Esophagus squamous epithelium (tissue), 5 donors: ENCODE measurements around the gene OGA. TPM values are rescaled to one million over a fixed set of nuclear protein-coding genes. Genes with fewer than 3 reads are reported as not detected.
"Not testable (repeated sequence)": the region's sequence is repeated elsewhere in the genome, so short reads cannot be mapped to it uniquely, and the experiment has no call there.

ENCODE experiments used
- DNase-seq: peaks from one replicate; lab custom pipeline; 2025; lab: John Stamatoyannopoulos, UW
- H3K27ac ChIP-seq, 4 donors: fragments of 200-600 bp; sonication (generic); one replicate each; pipeline ENCODE4 v1.5.1; 2016 to 2019; ENCODE audit warnings: mild to moderate bottlenecking in 1 of 4
- H3K27me3 ChIP-seq, 4 donors: fragments of 200-600 bp; sonication (generic); 1 replicate in 3 of 4; 2 replicates in 1 of 4; pipeline versions ENCODE4 v1.5.1 to v1.6.0; 2017 to 2021; ENCODE audit warnings: antibody characterized with exemption in 1 of 4
- H3K36me3 ChIP-seq, 3 donors: fragments of 200-600 bp; sonication (generic); one replicate each; pipeline ENCODE4 v1.5.1; 2016 to 2019
- H3K4me1 ChIP-seq, 3 donors: fragments of 200-600 bp; sonication (generic); one replicate each; pipeline ENCODE4 v1.5.1; 2017 to 2019
- H3K4me3 ChIP-seq, 4 donors: fragments of 200-600 bp; sonication (generic); 1 replicate in 3 of 4; 2 replicates in 1 of 4; pipeline ENCODE4 v1.5.1; 2016 to 2019; ENCODE audit warnings: mild to moderate bottlenecking in 2 of 4, moderate library complexity in 1 of 4
- H3K9me3 ChIP-seq, 3 donors: fragments of 200-600 bp; sonication (generic); one replicate each; pipeline ENCODE4 v1.5.1; 2016 to 2019
- POLR2A ChIP-seq, 4 donors: fragments of 450-650 bp; IDR thresholded peaks; one replicate each; pipeline ENCODE4 v1.6.1; 2017; ENCODE audit warnings: antibody characterized with exemption in 4 of 4, mild to moderate bottlenecking in 4 of 4, moderate library complexity in 3 of 4
- WGBS, 2 donors: methylation state at CpG; one replicate each; pipeline ENCODE4 v1.1.5; 2018; 5-methylcytosine and 5-hydroxymethylcytosine counted together
- intact Hi-C: fragments of 100-400 bp; cut with DNase I; formaldehyde crosslinking; loops from one replicate; pipeline ENCODE4 v1.15.0; 2022
- total RNA-seq, 4 donors: library from RNA; depleted of rRNA; stranded (reverse); fragments of >200 nt; gene quantifications; one replicate each; pipeline ENCODE4 v1.1.0, GENCODE V29; 2016
- TF ChIP-seq, protein P1 (sequence below), 6 experiments: fragments of 450-650 bp in 4 of 6; fragments of 200-600 bp in 2 of 6; sonication (generic) in 2 of 6; IDR thresholded peaks; one replicate each; pipeline ENCODE4 v1.5.1; 2016 to 2019; ENCODE audit warnings: antibody characterized with exemption in 6 of 6, mild to moderate bottlenecking in 4 of 6, moderate library complexity in 4 of 6
- donor health status: DM: yes; HTN: yes; CAD: no.

The OGA gene
- total RNA-seq, 4 donors from 2014 or later: 44.2 to 121 (median 60.7) TPM

DNA sequence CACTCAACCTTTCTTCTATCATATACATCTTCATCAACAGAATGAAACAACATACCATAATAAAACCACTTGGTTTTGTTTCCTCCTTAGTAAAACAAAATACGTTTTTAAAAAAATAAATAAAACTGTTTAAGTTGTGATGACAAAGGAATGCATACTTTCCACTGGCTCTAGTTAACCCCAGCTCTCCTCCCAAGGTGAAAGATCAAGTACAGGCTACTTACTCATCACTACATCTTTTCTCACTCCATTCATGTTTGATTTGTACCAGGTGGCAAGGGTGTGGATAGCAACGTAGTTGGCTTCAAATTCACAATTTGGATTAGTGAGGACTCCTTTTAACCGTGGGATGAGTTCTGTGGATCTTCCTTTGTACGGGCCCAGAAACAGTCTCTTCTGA is 14.7 kb downstream of the OGA start:
- Histone ChIP-seq H3K4me3 (no peak overlapping the region), H3K9me3 (no peaks in the 10 kb centered on the region), H3K4me1 (no peaks in the 10 kb centered on the region), H3K27me3 (no peaks in the 10 kb centered on the region), H3K36me3 (peaks cover 26 to 100% (median 83%) of the 10 kb centered on the region in 3 donors), H3K27ac (no peak overlapping the region)
- intact Hi-C loops: no loop called here
- WGBS, 2 donors: 60 to 68% methylated on average over 4 of the region's 4 CpGs
- no peak for TF ChIP-seq POLR2A (IDR thresholded peaks at IDR 0.05)
- TF ChIP-seq, protein P1, sequence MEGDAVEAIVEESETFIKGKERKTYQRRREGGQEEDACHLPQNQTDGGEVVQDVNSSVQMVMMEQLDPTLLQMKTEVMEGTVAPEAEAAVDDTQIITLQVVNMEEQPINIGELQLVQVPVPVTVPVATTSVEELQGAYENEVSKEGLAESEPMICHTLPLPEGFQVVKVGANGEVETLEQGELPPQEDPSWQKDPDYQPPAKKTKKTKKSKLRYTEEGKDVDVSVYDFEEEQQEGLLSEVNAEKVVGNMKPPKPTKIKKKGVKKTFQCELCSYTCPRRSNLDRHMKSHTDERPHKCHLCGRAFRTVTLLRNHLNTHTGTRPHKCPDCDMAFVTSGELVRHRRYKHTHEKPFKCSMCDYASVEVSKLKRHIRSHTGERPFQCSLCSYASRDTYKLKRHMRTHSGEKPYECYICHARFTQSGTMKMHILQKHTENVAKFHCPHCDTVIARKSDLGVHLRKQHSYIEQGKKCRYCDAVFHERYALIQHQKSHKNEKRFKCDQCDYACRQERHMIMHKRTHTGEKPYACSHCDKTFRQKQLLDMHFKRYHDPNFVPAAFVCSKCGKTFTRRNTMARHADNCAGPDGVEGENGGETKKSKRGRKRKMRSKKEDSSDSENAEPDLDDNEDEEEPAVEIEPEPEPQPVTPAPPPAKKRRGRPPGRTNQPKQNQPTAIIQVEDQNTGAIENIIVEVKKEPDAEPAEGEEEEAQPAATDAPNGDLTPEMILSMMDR (IDR thresholded peaks at IDR 0.05): no peak
- DNase-seq: no peak

DNA sequence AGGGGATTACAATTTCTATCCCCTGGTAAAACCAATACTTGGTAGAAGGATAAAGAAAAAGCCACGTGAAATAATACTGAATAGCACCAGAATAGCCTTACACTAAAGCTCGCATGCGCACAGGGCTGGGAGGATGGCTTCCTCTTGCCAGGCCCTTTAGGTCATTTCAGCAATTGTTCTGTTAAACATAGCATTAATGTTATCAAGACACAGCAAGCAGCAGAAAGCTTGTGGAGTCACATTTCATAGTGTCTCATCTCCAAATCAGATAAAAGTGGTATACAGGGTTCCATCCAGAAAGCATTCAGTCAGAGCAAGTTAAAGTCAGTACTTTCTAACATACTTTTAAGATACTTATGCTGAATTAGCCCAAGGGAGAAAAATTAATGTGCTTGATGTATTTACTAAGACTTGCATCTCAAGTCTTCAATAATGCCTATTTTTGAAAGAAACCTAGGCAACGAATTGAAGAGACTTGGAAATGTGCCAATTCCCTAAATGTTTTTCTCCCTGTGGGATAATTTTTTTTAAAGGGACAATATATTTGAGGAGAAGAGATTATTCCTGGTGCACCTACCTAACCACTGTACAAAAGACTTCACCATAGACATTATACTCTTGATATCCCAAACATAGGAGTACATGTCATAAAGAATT is 20.7 kb downstream of the OGA start:
- Histone ChIP-seq H3K9me3 (no peaks in the 10 kb centered on the region), H3K27me3 (no peaks in the 10 kb centered on the region), H3K4me3 (no peak overlapping the region), H3K36me3 (peaks cover 52 to 100% (median 90%) of the 10 kb centered on the region in 3 donors), H3K4me1 (peaks cover 0 to 5% (median 0%) of the 10 kb centered on the region in 3 donors), H3K27ac (no peak overlapping the region)
- intact Hi-C loops: no loop called here
- no peak for TF ChIP-seq POLR2A (IDR thresholded peaks at IDR 0.05)
- TF ChIP-seq, protein P1 (IDR thresholded peaks at IDR 0.05): no peak
- no peak for DNase-seq
- 79 to 82% methylated on average over 4 of the region's 4 CpGs for WGBS, 2 donors

DNA sequence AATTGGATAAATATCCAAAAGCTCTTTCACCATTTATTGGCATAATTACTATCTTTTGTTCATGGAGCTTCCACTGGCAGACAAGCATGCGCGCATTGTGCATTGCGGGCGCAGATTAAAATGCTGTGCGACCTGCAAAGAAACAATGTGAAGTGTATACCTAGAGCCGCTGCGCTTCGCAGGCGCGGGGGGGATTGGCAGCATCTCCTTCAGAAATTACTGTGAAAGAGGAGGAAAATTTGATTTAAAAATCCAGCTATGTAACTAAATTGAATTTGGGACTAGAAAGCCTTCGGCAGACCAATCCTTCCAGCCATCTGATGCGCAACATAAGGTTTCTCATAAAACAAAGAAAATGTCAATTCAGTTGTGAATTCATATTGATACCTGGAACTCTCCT is 24.7 kb downstream of the OGA start:
- Histone ChIP-seq H3K4me3 (no peak overlapping the region), H3K9me3 (no peaks in the 10 kb centered on the region), H3K36me3 (peaks cover 33 to 100% (median 81%) of the 10 kb centered on the region in 3 donors), H3K27me3 (no peaks in the 10 kb centered on the region), H3K27ac (no peak overlapping the region), H3K4me1 (peaks cover 0 to 5% (median 0%) of the 10 kb centered on the region in 3 donors)
- no peak for TF ChIP-seq POLR2A (IDR thresholded peaks at IDR 0.05)
- TF ChIP-seq, protein P1 (IDR thresholded peaks at IDR 0.05): no peak
- intact Hi-C loops: no loop called here
- 96 to 98% methylated on average over 12 of the region's 12 CpGs for WGBS, 2 donors
- no peak for DNase-seq

DNA sequence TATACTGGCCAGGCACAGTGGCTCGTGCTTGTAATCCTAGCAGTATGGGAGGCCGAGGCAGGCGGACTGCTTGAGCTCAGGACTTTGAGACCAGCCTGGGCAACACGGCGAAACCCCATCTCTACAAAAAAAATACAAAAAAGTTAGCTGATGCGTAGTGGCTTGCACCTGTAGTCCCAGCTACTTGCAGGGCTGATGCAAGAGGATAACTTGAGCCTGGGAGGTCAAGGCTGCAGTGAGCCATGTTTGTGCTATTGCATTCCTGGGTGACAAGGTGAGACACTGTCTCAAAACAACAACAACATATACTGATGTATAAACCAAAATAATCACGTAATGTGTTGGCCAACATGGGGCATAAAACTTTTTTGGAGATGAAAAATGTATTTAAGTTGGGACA is 28.6 kb downstream of the OGA start:
- Histone ChIP-seq H3K27ac (no peak overlapping the region), H3K9me3 (no peaks in the 10 kb centered on the region), H3K4me3 (no peak overlapping the region), H3K4me1 (peaks cover 0 to 3% (median 0%) of the 10 kb centered on the region in 3 donors), H3K27me3 (no peaks in the 10 kb centered on the region), H3K36me3 (peaks cover 14 to 100% (median 69%) of the 10 kb centered on the region in 3 donors)
- intact Hi-C loops: no loop called here
- WGBS, 2 donors: 90 to 92% methylated on average over 7 of the region's 7 CpGs
- TF ChIP-seq POLR2A (IDR thresholded peaks at IDR 0.05): no peak
- TF ChIP-seq, protein P1 (IDR thresholded peaks at IDR 0.05): no peak
- no peak for DNase-seq

DNA sequence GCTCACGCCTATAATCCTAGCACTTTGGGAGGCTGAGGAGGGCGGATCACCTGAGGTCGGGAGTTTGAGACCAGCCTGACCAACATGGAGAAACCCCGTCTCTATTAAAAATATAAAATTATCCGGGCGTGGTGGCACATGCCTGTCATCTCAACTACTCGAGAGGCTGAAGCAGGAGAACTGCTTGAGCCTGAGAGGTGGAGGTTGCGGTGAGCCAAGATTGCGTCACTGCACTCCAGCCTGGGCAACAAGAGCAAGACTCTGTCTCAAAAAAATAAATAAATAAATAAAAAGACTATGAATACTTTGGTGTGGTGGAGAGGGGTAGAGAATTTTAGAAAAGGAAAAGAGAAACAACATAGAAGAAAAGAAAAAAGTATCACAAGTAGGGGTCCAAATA is 29.0 kb downstream of the OGA start:
- H3K4me1 ChIP-seq, DNase-seq, H3K9me3 ChIP-seq, intact Hi-C loops, H3K4me3 ChIP-seq, H3K27me3 ChIP-seq, H3K27ac ChIP-seq: not testable (repeated sequence)
- WGBS, 2 donors: 86 to 89% methylated on average over 9 of the region's 9 CpGs
- H3K36me3 ChIP-seq: peaks cover 10 to 100% (median 65%) of the 10 kb centered on the region in 3 donors
